ENCODE data around the gene KIAA0753.

DNA sequence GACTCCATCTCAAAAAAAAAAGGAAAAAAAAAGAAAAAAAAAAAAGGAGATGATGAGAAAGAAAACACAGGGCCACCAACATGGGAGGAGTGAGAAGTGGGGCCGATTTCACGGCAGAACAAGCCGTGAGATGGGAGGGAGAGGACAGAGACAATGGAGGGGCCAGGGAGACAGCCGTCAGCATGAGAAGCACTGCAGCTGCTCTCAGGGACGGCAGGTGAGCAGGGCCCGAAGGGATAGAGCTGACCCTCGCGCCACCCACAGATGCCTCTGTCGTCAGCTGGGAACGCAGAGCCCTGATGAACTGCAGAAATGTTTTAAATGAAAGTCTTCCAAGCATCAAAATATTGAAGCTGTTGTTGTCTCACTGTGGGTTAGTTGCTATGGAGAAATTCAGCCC lies 104.5 kb downstream of the KIAA0753 start:
- TF ChIP-seq, protein P1, sequence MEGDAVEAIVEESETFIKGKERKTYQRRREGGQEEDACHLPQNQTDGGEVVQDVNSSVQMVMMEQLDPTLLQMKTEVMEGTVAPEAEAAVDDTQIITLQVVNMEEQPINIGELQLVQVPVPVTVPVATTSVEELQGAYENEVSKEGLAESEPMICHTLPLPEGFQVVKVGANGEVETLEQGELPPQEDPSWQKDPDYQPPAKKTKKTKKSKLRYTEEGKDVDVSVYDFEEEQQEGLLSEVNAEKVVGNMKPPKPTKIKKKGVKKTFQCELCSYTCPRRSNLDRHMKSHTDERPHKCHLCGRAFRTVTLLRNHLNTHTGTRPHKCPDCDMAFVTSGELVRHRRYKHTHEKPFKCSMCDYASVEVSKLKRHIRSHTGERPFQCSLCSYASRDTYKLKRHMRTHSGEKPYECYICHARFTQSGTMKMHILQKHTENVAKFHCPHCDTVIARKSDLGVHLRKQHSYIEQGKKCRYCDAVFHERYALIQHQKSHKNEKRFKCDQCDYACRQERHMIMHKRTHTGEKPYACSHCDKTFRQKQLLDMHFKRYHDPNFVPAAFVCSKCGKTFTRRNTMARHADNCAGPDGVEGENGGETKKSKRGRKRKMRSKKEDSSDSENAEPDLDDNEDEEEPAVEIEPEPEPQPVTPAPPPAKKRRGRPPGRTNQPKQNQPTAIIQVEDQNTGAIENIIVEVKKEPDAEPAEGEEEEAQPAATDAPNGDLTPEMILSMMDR (IDR thresholded peaks at IDR 0.05; ENCODE audit: insufficient read depth, low read length, poor library complexity, severe bottlenecking): no peak
- no peak for TF ChIP-seq EZH2phosphoT487 (conservative IDR thresholded peaks at IDR 0.05; ENCODE audit: low read length)
